Measurements from ENCODE around the gene MRNIP. TPM values are rescaled to one million over a fixed set of nuclear protein-coding genes. Genes with fewer than 3 reads are reported as not detected.
A peak's percentile ranks its signal among the peaks of the same experiment; 100 is the strongest.

Gene MRNIP
- total RNA-seq, 5 donors from 2014 or later (not counting 1 experiment from before 2014, with no cell fraction given), result 54.1 to 119 (median 112) TPM

DNA sequence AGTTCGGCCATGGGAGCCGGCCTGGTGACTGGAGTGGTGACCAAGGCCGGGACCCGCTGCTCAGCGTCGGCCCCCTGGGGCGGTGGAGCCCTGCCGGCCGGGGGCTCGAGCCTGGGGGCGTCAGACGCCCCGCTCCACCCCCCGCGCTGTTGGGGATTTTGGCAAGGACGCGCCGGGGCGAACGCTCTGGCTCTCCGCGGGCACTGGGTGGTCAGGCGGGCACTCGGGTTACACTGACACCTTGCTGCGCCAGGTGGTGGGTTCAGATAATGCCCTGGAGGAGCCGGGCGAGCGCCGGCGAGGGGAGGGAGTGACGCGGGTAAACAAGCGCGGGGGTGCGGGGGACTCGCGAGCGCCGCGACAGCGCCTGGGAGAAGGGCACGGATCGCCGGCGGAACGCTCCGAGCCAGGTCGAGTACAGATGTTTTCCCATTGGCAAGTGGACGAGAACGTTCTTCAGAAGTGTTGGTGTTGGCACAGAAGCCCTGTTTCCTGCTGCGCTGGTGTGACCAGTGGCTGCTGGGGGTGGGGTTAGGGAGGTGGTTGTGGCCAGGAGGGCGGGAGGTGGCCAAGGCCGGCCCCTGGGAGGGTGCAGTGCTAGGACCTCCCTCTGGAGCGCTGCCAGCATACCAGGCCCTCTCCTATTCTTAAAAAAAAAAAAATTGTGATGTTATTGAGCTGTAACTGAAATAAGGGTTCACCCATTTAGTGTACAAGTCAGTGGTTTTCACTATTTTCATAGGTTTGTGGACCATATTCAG, 37.1 kb downstream of the MRNIP start:
- Mint-ChIP-seq H3K9me3 (no peaks in the 10 kb centered on the region), H3K27ac (peak overlapping the region; percentile 94 to 96), H3K36me3 (peaks cover 20% of the 10 kb centered on the region), H3K4me3 (peak overlapping the region; percentile 94 to 95 (median 94)), H3K4me1 (peaks cover 50 to 63% (median 53%) of the 10 kb centered on the region in 3 donors), H3K27me3 (no peaks in the 10 kb centered on the region)
- ATAC-seq (replicated peaks in 1 of 4), result peak; percentile 55 to 69 (median 60)
- 0% methylated on average over 44 of the region's 54 CpGs for WGBS (ENCODE audit: insufficient coverage)
- peaks cover 7 to 67% of the 10 kb centered on the region in 2 experiments for H3K4me1 ChIP-seq (ENCODE audit: control insufficient read depth in 1 of 2, extremely low read depth in 1 of 2, insufficient read depth in 2 of 2, low read length in 2 of 2)
- POLR2A ChIA-PET, result interaction anchor here (0.6 to 1.6 kb wide), 7 partner anchors 10 to 35 kb away, joined by 3 to 6 read pairs (median 3); no protein-coding TSS in a partner anchor
- H3K36me3 ChIP-seq (ENCODE audit: control insufficient read depth in 2 of 2, extremely low read depth in 1 of 2, insufficient read depth in 1 of 2, low read length in 1 of 2), result peaks cover 0 to 36% of the 10 kb centered on the region in 2 donors
- DNase-seq, result peak; percentile 65 to 91 (median 86)
- peaks cover 0 to 17% of the 10 kb centered on the region in 2 experiments for H3K27me3 ChIP-seq (replicated peaks in 1 of 2; ENCODE audit: control insufficient read depth in 2 of 2, extremely low read depth in 1 of 2, insufficient read depth in 2 of 2, low read length in 1 of 2)
- CTCF ChIA-PET, result interaction anchor here (0.7 to 1.0 kb wide), 6 partner anchors 9 to 58 kb away, joined by 3 to 7 read pairs (median 4); no protein-coding TSS in a partner anchor
- peak overlapping the region; percentile 98 for H3K27ac ChIP-seq (ENCODE audit: low read length)
- no peaks in the 10 kb centered on the region for H3K9me3 ChIP-seq
- H3K4me3 ChIP-seq (ENCODE audit: control insufficient read depth in 1 of 2, extremely low read depth in 1 of 2, low read length in 1 of 2), result peak overlapping the region; percentile 90

DNA sequence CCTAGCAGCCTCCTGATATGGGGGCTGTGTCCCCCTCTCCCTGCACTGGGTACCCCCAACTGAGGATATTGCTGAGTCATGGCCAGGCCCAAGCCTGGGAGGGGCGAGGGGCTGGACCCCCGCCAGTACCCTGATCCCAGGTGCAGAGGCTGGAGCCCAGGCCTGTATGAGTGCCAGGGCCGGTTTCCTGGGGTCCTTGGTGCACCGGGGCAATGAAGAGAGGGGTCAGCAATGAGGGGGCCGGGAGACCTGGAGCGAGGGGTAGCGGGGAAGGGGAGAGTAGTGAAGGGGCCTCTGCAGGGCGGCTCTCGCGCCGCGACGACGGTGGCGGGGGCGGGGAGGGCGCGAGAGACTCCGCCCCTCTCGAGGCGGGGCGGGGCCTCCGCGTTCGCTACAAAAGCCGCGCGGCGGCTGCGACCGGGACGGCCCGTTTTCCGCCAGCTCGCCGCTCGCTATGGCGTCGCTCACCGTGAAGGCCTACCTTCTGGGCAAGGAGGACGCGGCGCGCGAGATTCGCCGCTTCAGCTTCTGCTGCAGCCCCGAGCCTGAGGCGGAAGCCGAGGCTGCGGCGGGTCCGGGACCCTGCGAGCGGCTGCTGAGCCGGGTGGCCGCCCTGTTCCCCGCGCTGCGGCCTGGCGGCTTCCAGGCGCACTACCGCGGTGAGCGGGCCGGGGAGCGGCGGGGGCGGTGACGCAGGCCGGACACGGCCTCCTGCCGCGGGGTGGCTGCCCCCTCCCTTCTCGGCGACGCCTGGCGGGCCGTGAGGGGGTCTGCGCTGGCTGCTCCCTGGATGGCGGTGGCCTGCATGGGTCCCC, 37.9 kb downstream of the MRNIP start, which contains the start of gene SQSTM1:
Gene SQSTM1, plus strand, starts transcription at position 423 of the 815 bp plus-strand sequence. Its CDS starts 32 bp downstream, at position 455.
- H3K27ac ChIP-seq (ENCODE audit: low read length), result peak within 1 kb of the TSS; percentile 98
- Mint-ChIP-seq H3K27me3 (no peaks in the 10 kb centered on the region), H3K4me3 (peak within 1 kb of the TSS; percentile 94 to 95 (median 94)), H3K36me3 (peaks cover 18% of the 10 kb centered on the region), H3K4me1 (peaks cover 50 to 64% (median 50%) of the 10 kb centered on the region in 3 donors), H3K27ac (peak within 1 kb of the TSS; percentile 94 to 96), H3K9me3 (no peaks in the 10 kb centered on the region)
- H3K4me3 ChIP-seq (ENCODE audit: control insufficient read depth in 1 of 2, extremely low read depth in 1 of 2, low read length in 1 of 2), result peak within 1 kb of the TSS; percentile 90
- DNase-seq (peak; percentile 48 to 91 (median 75)), ATAC-seq (replicated peaks in 1 of 4) (peak; percentile 58 to 72 (median 70))
- peaks cover 0 to 21% of the 10 kb centered on the region in 2 experiments for H3K27me3 ChIP-seq (replicated peaks in 1 of 2; ENCODE audit: control insufficient read depth in 2 of 2, extremely low read depth in 1 of 2, insufficient read depth in 2 of 2, low read length in 1 of 2)
- ChIA-PET POLR2A (interaction anchor here in 1 of 2 donors (0.9 to 1.6 kb wide), 2 partner anchors 9 to 16 kb away, joined by 3 to 6 read pairs; no protein-coding TSS in a partner anchor), CTCF (interaction anchor here in 1 of 2 donors (0.7 to 1.0 kb wide), 2 partner anchors 10 to 18 kb away, joined by 3 read pairs; no protein-coding TSS in a partner anchor)
- under 1% methylated on average over 77 of the region's 81 CpGs for WGBS (ENCODE audit: insufficient coverage)
- no peaks in the 10 kb centered on the region for H3K9me3 ChIP-seq
- H3K36me3 ChIP-seq (ENCODE audit: control insufficient read depth in 2 of 2, extremely low read depth in 1 of 2, insufficient read depth in 1 of 2, low read length in 1 of 2), result peaks cover 0 to 31% of the 10 kb centered on the region in 2 donors
- peaks cover 7 to 70% of the 10 kb centered on the region in 2 experiments for H3K4me1 ChIP-seq (ENCODE audit: control insufficient read depth in 1 of 2, extremely low read depth in 1 of 2, insufficient read depth in 2 of 2, low read length in 2 of 2)

DNA sequence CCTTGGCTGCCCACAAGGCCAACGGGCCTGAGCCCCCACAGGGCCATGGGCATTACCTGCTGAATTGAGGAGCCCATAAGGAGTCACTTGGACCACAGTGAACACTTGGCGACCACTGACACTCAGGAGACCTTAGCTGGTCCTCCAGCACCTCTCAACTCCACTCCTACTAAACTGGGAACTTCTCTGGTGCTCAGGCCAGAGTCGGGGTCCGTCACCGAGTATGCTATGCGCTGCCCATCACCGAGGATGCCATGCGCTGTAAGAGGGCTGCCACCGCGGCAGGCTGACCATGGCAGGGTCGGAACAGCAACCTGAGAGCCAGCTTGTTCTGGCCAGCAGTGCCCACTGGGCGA, 38.5 kb downstream of the MRNIP start:
- H3K9me3 Mint-ChIP-seq, result no peaks in the 10 kb centered on the region
- peak overlapping the region; percentile 76 to 94 (median 77) for H3K4me3 Mint-ChIP-seq
- H3K27me3 Mint-ChIP-seq, result no peaks in the 10 kb centered on the region
- H3K27ac Mint-ChIP-seq, result peak overlapping the region; percentile 85 to 93
- ATAC-seq (replicated peaks in 1 of 4) (no peak), DNase-seq (no peak)
- peaks cover 0 to 21% of the 10 kb centered on the region in 2 experiments for H3K27me3 ChIP-seq (replicated peaks in 1 of 2; ENCODE audit: control insufficient read depth in 2 of 2, extremely low read depth in 1 of 2, insufficient read depth in 2 of 2, low read length in 1 of 2)
- H3K36me3 Mint-ChIP-seq, result peaks cover 14% of the 10 kb centered on the region
- POLR2A ChIA-PET, result interaction anchor here in 1 of 2 donors (1.6 kb wide), 1 partner anchor 9 kb away, joined by 6 read pairs; no protein-coding TSS in a partner anchor
- H3K27ac ChIP-seq (ENCODE audit: low read length), result peak overlapping the region; percentile 98
- no peaks in the 10 kb centered on the region for H3K9me3 ChIP-seq
- peak overlapping the region; percentile 90 for H3K4me3 ChIP-seq (ENCODE audit: control insufficient read depth in 1 of 2, extremely low read depth in 1 of 2, low read length in 1 of 2)
- H3K4me1 Mint-ChIP-seq, result peaks cover 49 to 61% (median 50%) of the 10 kb centered on the region in 3 donors
- 70% methylated on average over 10 of the region's 12 CpGs for WGBS (ENCODE audit: insufficient coverage)
- peaks cover 0 to 25% of the 10 kb centered on the region in 2 donors for H3K36me3 ChIP-seq (ENCODE audit: control insufficient read depth in 2 of 2, extremely low read depth in 1 of 2, insufficient read depth in 1 of 2, low read length in 1 of 2)
- CTCF ChIA-PET, result interaction anchor here in 1 of 2 donors (0.7 to 1.0 kb wide), 2 partner anchors 9 to 18 kb away, joined by 3 read pairs; no protein-coding TSS in a partner anchor
- H3K4me1 ChIP-seq (ENCODE audit: control insufficient read depth in 1 of 2, extremely low read depth in 1 of 2, insufficient read depth in 2 of 2, low read length in 2 of 2), result peaks cover 7 to 70% of the 10 kb centered on the region in 2 experiments

DNA sequence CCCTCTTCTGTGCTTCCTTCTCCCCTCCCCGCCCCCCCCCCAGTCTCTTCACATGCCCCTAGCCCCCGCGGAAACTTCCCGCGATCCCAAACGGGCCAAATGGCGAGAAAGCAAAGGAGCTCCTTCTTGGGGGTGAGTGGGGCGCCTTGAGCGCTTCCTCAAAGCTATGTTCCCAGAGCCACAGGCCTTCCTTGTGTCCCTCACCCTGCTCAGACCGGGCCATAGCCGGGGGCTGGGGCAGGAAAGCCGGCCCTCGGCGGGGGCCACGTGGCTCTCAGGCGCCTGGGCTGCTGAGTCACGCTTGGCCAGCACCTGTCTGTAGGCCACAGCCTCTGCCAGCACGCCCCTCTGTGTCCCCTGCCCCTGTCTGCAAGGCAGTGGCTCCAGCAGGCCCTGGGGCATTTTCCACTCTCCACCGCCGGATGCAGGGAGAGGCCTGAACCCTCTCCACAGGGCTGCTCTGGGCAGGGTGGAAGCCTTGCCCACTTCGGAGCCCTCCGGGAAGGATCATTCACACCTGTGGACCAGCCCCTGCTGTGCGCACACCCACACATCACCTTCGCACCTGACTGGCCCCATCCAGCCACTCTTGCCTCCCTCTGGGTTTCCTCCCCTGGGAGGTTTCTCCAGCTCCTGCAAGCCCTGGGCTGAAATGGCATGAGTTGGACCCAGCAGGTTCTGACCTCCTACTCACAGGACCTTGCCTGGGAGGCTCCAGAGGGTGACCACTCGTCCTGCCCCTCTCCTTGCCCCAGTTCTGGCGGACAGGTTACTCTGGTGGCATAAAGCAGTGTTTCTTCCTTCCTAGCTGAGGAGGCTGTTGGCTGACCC, 39.1 kb downstream of the MRNIP start:
- peak overlapping the region; percentile 76 to 94 (median 77) for H3K4me3 Mint-ChIP-seq

DNA sequence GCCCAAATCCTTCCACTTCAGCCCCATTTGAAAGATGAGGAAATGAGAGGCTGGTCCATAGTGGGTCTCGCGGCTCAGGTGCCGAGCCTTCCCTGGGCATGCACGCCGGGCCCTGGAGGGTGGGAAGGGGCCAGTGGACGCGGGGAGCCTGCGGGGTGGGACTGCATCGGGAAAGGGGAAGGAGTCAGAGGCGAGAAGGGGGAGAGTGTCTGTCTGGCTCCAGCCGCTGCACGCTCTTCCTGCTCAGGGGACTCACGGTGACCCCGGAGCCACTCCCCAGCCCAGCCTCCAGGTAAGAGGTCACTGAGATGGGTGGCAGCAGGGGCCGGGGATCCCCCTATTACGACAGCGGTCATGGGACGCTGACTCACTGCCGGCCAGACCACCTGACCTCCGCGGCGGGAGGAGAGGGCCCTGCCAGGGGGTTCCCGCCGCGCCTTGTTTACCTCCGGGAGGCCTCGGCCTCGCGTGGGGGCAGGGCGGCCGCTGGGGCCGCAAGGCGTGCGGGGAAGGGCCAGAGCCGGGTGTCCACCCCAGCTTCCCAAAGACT, 39.8 kb downstream of the MRNIP start:
- Histone ChIP-seq H3K9me3 (no peaks in the 10 kb centered on the region), H3K36me3 (ENCODE audit: control insufficient read depth in 2 of 2, extremely low read depth in 1 of 2, insufficient read depth in 1 of 2, low read length in 1 of 2) (peaks cover 0 to 16% of the 10 kb centered on the region in 2 donors), H3K27ac (ENCODE audit: low read length) (peak overlapping the region; percentile 98), H3K27me3 (replicated peaks in 1 of 2; ENCODE audit: control insufficient read depth in 2 of 2, extremely low read depth in 1 of 2, insufficient read depth in 2 of 2, low read length in 1 of 2) (peaks cover 0 to 21% of the 10 kb centered on the region in 2 experiments), H3K4me3 (ENCODE audit: control insufficient read depth in 1 of 2, extremely low read depth in 1 of 2, low read length in 1 of 2) (peak overlapping the region; percentile 46 to 64), H3K4me1 (ENCODE audit: control insufficient read depth in 1 of 2, extremely low read depth in 1 of 2, insufficient read depth in 2 of 2, low read length in 2 of 2) (peaks cover 7 to 63% of the 10 kb centered on the region in 2 experiments)
- Mint-ChIP-seq H3K4me3 (peak overlapping the region; percentile 76 to 94 (median 78)), H3K9me3 (no peaks in the 10 kb centered on the region), H3K4me1 (peaks cover 39 to 51% (median 41%) of the 10 kb centered on the region in 3 donors), H3K27me3 (no peaks in the 10 kb centered on the region), H3K27ac (peak overlapping the region; percentile 85 to 86), H3K36me3 (peaks cover 8% of the 10 kb centered on the region)
- peak; percentile 49 to 94 (median 82) for DNase-seq
- WGBS (ENCODE audit: insufficient coverage), result 7% methylated on average over 30 of the region's 35 CpGs
- CTCF ChIA-PET, result no interaction called here
- peak; percentile 52 to 66 (median 56) for ATAC-seq (replicated peaks in 1 of 4)
- POLR2A ChIA-PET, result interaction anchor here (0.7 kb wide), 3 partner anchors 41 to 1669 kb away, joined by 3 to 10 read pairs (median 4); partner anchors contain the start of gene HNRNPH1 (in 1 of the 2)

More for the DNA sequence above, 39.1 kb downstream of the MRNIP start:
- Histone ChIP-seq H3K9me3 (no peaks in the 10 kb centered on the region), H3K27ac (ENCODE audit: low read length) (peak overlapping the region; percentile 98), H3K4me3 (ENCODE audit: control insufficient read depth in 1 of 2, extremely low read depth in 1 of 2, low read length in 1 of 2) (peak overlapping the region in 1 of 2 donors; percentile 46), H3K27me3 (replicated peaks in 1 of 2; ENCODE audit: control insufficient read depth in 2 of 2, extremely low read depth in 1 of 2, insufficient read depth in 2 of 2, low read length in 1 of 2) (peaks cover 0 to 21% of the 10 kb centered on the region in 2 experiments), H3K4me1 (ENCODE audit: control insufficient read depth in 1 of 2, extremely low read depth in 1 of 2, insufficient read depth in 2 of 2, low read length in 2 of 2) (peaks cover 7 to 70% of the 10 kb centered on the region in 2 experiments), H3K36me3 (ENCODE audit: control insufficient read depth in 2 of 2, extremely low read depth in 1 of 2, insufficient read depth in 1 of 2, low read length in 1 of 2) (peaks cover 0 to 22% of the 10 kb centered on the region in 2 donors)
- H3K9me3 Mint-ChIP-seq, result no peaks in the 10 kb centered on the region
- ATAC-seq (replicated peaks in 1 of 4) (peak in 3 of 4 experiments; percentile 1 to 12 (median 3)), DNase-seq (peak in 8 of 35 experiments; percentile 25 to 59 (median 38))
- no peaks in the 10 kb centered on the region for H3K27me3 Mint-ChIP-seq
- H3K27ac Mint-ChIP-seq, result peak overlapping the region; percentile 85 to 93
- POLR2A ChIA-PET, result interaction anchor here in 1 of 2 donors (0.7 to 1.6 kb wide), 3 partner anchors 8 to 196 kb away, joined by 4 to 10 read pairs (median 6); partner anchors contain the start of gene HNRNPH1
- peaks cover 45 to 55% (median 46%) of the 10 kb centered on the region in 3 donors for H3K4me1 Mint-ChIP-seq
- 51% methylated on average over 18 of the region's 26 CpGs for WGBS (ENCODE audit: insufficient coverage)
- CTCF ChIA-PET, result interaction anchor here in 1 of 2 donors (1.0 kb wide), 1 partner anchor 8 kb away, joined by 3 read pairs; no protein-coding TSS in a partner anchor
- peaks cover 8% of the 10 kb centered on the region for H3K36me3 Mint-ChIP-seq

All from T-cell (primary cell).